Subcutaneous abdominal adipose tissue (tissue), 5 donors: ENCODE data around the gene SMC5.

Experiments used
- H3K27ac ChIP-seq: one replicate; pipeline ENCODE4 v1.7.0; 2013; ENCODE audit warnings: low read depth, mild to moderate bottlenecking, inconsistent platforms, low read length, moderate library complexity
- H3K27me3 ChIP-seq, 5 donors: one replicate each; pipeline ENCODE4 v1.7.0; 2013; ENCODE audit warnings: low read length in 5 of 5, inconsistent platforms in 1 of 5; ENCODE audit not compliant: control insufficient read depth in 5 of 5, insufficient read depth in 4 of 5
- H3K36me3 ChIP-seq, 5 donors: one replicate each; pipeline ENCODE4 v1.7.0; 2013; ENCODE audit warnings: low read length in 5 of 5; ENCODE audit not compliant: control insufficient read depth in 5 of 5, insufficient read depth in 5 of 5
- H3K4me1 ChIP-seq, 5 donors: one replicate each; pipeline ENCODE4 v1.7.0; 2013; ENCODE audit warnings: low read length in 5 of 5, mild to moderate bottlenecking in 3 of 5, moderate library complexity in 1 of 5; ENCODE audit not compliant: control insufficient read depth in 5 of 5, insufficient read depth in 5 of 5
- H3K4me3 ChIP-seq, 5 donors: one replicate each; pipeline ENCODE4 v1.7.0; 2013; ENCODE audit warnings: low read length in 5 of 5, low read depth in 1 of 5
- H3K9ac ChIP-seq, 5 donors: one replicate each; pipeline ENCODE4 v1.7.0; 2013; ENCODE audit warnings: low read length in 5 of 5, mild to moderate bottlenecking in 4 of 5, moderate library complexity in 3 of 5
- H3K9me3 ChIP-seq, 5 donors: one replicate each; pipeline ENCODE4 v1.7.0; 2013; ENCODE audit warnings: low read length in 5 of 5; ENCODE audit not compliant: control insufficient read depth in 5 of 5
- donor health status: healthy.
- donor health status: healthy.
- donor health status: healthy.
- donor health status: healthy.
- donor health status: healthy.

SMC5 gene

GRCh38 chr9:70382046-70382708 lies 123.4 kb downstream of the SMC5 start:
- no peak overlapping the region for H3K27ac ChIP-seq

DNA sequence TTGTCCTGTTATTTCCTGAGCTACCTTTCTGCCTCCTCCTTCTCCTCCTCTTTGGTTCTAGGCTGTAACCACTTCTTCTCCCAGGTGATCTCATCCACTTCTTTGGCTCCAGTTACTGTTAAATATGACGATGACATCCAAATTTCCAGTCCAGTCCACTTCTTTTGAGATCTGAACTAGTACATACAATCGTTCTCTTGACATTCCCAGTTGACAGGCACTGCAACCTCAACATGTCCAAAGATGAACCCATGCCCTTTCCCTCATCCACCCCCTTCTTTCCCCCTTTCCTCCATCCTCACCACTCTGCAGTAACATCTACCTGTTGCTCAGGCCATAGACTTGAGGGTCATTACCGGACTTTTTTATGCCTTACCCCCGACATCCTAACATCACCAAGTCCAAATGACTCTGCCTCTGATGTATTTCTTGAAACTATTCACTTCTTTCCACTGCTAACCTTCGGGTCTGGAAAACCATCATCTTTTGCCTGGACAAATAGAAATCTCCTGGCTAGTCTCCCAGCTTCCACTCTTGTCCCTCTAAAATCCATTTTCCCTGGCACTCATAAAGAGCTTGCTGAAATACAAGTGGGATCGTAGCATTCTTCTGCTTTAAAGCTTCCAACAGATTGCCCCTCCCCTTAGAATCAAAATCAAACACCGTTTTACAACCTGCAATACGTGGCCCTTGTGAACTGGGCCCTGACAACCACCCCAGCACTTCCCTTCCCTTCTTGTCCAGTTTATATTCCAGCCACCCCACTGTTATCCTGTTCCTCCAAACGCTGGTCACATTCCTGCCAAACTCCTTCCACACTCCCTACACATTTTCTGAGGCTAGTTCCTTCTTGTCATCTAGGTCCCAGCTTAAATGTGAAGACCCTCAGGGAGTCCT lies 124.2 kb downstream of the SMC5 start:
- no peak overlapping the region for H3K4me3 ChIP-seq
- no peak overlapping the region for H3K27ac ChIP-seq
- peaks cover 15 to 29% (median 26%) of the 10 kb centered on the region in 5 donors for H3K36me3 ChIP-seq
- no peaks in the 10 kb centered on the region for H3K9me3 ChIP-seq
- H3K4me1 ChIP-seq: peaks cover 0 to 11% (median 3%) of the 10 kb centered on the region in 5 donors
- no peak overlapping the region for H3K9ac ChIP-seq
- H3K27me3 ChIP-seq: no peaks in the 10 kb centered on the region

More at GRCh38 chr9:70382046-70382708, 123.4 kb downstream of the SMC5 start:
- Histone ChIP-seq H3K4me1 (peaks cover 0 to 8% (median 3%) of the 10 kb centered on the region in 5 donors), H3K9ac (no peak overlapping the region), H3K27me3 (no peaks in the 10 kb centered on the region), H3K9me3 (no peaks in the 10 kb centered on the region), H3K36me3 (peaks cover 12 to 26% (median 23%) of the 10 kb centered on the region in 5 donors), H3K4me3 (no peak overlapping the region)

DNA sequence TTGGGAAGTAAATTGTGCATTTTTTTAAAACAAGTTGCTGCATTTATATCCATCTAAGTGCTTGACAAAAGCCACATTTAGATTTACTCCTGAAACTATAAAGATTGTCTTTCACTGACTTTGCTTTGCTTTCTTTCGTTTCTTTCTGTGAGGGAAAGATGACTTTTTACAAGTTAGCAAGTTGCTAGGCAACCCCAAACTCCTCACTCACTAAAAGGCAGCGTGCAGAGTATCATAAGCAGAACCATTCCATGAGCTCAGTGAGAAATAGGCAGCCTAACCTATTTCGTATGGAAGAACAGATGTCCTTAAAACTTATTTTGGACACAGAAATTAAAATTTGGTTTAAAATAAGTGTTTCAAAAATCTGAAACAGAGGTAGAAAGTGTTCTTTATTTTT lies 126.6 kb downstream of the SMC5 start:
- no peaks in the 10 kb centered on the region for H3K27me3 ChIP-seq
- H3K27ac ChIP-seq: no peak overlapping the region
- H3K9ac ChIP-seq: no peak overlapping the region
- peaks cover 0 to 24% (median 13%) of the 10 kb centered on the region in 5 donors for H3K4me1 ChIP-seq
- peaks cover 15 to 29% (median 26%) of the 10 kb centered on the region in 5 donors for H3K36me3 ChIP-seq
- H3K4me3 ChIP-seq: no peak overlapping the region
- H3K9me3 ChIP-seq: no peaks in the 10 kb centered on the region

DNA sequence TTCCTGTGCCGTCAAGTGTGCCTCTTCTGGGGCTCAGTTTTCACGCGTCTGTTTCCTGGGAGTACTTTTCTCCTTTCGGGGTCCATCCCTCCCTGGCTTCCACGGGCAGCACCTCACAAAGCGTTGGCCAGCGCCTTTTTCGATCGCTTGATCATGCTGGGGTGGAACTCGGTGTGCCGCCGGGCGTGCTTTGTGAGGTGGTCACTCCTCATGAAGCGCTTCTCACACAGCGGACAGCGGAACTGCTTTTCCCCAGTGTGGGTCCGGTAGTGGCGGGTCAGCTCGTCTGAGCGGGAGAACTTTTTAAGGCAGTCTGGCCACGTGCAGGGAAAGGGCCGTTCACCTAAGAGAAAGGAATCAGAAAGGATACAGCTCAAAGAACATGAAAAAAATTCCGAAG lies 128.9 kb downstream of the SMC5 start:
- H3K9me3 ChIP-seq: no peaks in the 10 kb centered on the region
- no peak overlapping the region for H3K27ac ChIP-seq
- no peak overlapping the region for H3K9ac ChIP-seq
- H3K4me1 ChIP-seq: peaks cover 2 to 39% (median 34%) of the 10 kb centered on the region in 5 donors
- H3K4me3 ChIP-seq: no peak overlapping the region
- H3K36me3 ChIP-seq: peaks cover 15 to 29% (median 26%) of the 10 kb centered on the region in 5 donors
- H3K27me3 ChIP-seq: no peaks in the 10 kb centered on the region

GRCh38 chr9:70389188-70389587 lies 130.4 kb downstream of the SMC5 start:
- Histone ChIP-seq H3K4me3 (no peak overlapping the region), H3K27ac (no peak overlapping the region)

GRCh38 chr9:70389621-70390266 lies 131.0 kb downstream of the SMC5 start:
- Histone ChIP-seq H3K4me1 (peaks cover 2 to 57% (median 47%) of the 10 kb centered on the region in 5 donors), H3K36me3 (peaks cover 15 to 24% (median 18%) of the 10 kb centered on the region in 5 donors), H3K27me3 (no peaks in the 10 kb centered on the region), H3K9me3 (no peaks in the 10 kb centered on the region), H3K4me3 (no peak overlapping the region), H3K9ac (no peak overlapping the region), H3K27ac (peak overlapping the region; percentile 32)

More at GRCh38 chr9:70389188-70389587, 130.4 kb downstream of the SMC5 start:
- Histone ChIP-seq H3K4me1 (peaks cover 2 to 51% (median 43%) of the 10 kb centered on the region in 5 donors), H3K9me3 (no peaks in the 10 kb centered on the region), H3K36me3 (peaks cover 15 to 24% (median 21%) of the 10 kb centered on the region in 5 donors), H3K9ac (no peak overlapping the region), H3K27me3 (no peaks in the 10 kb centered on the region)

- Histone ChIP-seq H3K4me1 (peaks cover 2 to 67% (median 52%) of the 10 kb centered on the region in 5 donors), H3K27ac (peak overlapping the region; percentile 3), H3K4me3 (no peak overlapping the region)
These were observed 132.2 kb downstream of the SMC5 start for GRCh38 chr9:70390933-70391341.

GRCh38 chr9:70392189-70392588 lies 133.4 kb downstream of the SMC5 start:
- Histone ChIP-seq H3K9me3 (no peaks in the 10 kb centered on the region), H3K4me3 (no peak overlapping the region), H3K27ac (no peak overlapping the region), H3K9ac (no peak overlapping the region), H3K27me3 (no peaks in the 10 kb centered on the region), H3K36me3 (peaks cover 0 to 5% (median 5%) of the 10 kb centered on the region in 5 donors), H3K4me1 (peaks cover 2 to 67% (median 55%) of the 10 kb centered on the region in 5 donors)

More at GRCh38 chr9:70390933-70391341, 132.2 kb downstream of the SMC5 start:
- H3K9ac ChIP-seq: no peak overlapping the region
- no peaks in the 10 kb centered on the region for H3K27me3 ChIP-seq
- H3K36me3 ChIP-seq: peaks cover 11 to 18% (median 16%) of the 10 kb centered on the region in 5 donors
- H3K9me3 ChIP-seq: no peaks in the 10 kb centered on the region

GRCh38 chr9:70392850-70393249 lies 134.1 kb downstream of the SMC5 start:
- no peaks in the 10 kb centered on the region for H3K9me3 ChIP-seq
- peak overlapping the region; percentile 6 for H3K27ac ChIP-seq
- H3K4me3 ChIP-seq: no peak overlapping the region
- H3K36me3 ChIP-seq: peaks cover 0 to under 1% (median 0%) of the 10 kb centered on the region in 5 donors
- H3K9ac ChIP-seq: peak overlapping the region in 1 of 5 donors; percentile 17
- H3K4me1 ChIP-seq: peaks cover 2 to 71% (median 61%) of the 10 kb centered on the region in 5 donors
- H3K27me3 ChIP-seq: no peaks in the 10 kb centered on the region
